Kidney (tissue), 14 donors: Measurements from ENCODE around the gene IL25. TPM values are rescaled to one million over a fixed set of nuclear protein-coding genes. Genes with fewer than 3 reads are reported as not detected.

ENCODE experiments used
- DNase-seq, 5 donors: peaks; one replicate each; pipeline ENCODE4 v3.0.0-alpha.2; 2013 to 2020
- FAIRE-seq: peaks from 2 replicates; lab custom pipeline; 2012; peaks lifted over from hg19 to GRCh38; lab: Jason Lieb, UNC
- H3K27ac ChIP-seq, 2 donors: one replicate each; pipeline ENCODE4 v1.7.0; 2013; ENCODE audit warnings: low read depth in 2 of 2, low read length in 2 of 2, inconsistent platforms in 1 of 2
- H3K27me3 ChIP-seq: one replicate; pipeline ENCODE4 v1.7.1; 2013; ENCODE audit warnings: low read length, inconsistent platforms; ENCODE audit not compliant: control insufficient read depth, insufficient read depth
- H3K36me3 ChIP-seq, 3 donors: one replicate each; pipeline versions ENCODE4 v1.7.0 to v1.7.1; 2013; ENCODE audit warnings: low read length in 3 of 3, control low read depth in 1 of 3, inconsistent platforms in 1 of 3; ENCODE audit not compliant: insufficient read depth in 3 of 3, control insufficient read depth in 2 of 3
- H3K4me1 ChIP-seq, 3 donors: one replicate each; pipeline versions ENCODE4 v1.7.0 to v1.7.1; 2013; ENCODE audit warnings: low read length in 3 of 3, inconsistent platforms in 1 of 3, low read depth in 1 of 3; ENCODE audit not compliant: control insufficient read depth in 2 of 3, insufficient read depth in 2 of 3
- H3K4me3 ChIP-seq, 3 donors: one replicate each; pipeline versions ENCODE4 v1.7.0 to v1.8.1; 2013; ENCODE audit warnings: low read length in 3 of 3, control low read depth in 1 of 3, inconsistent platforms in 1 of 3
- H3K9ac ChIP-seq, 3 donors: one replicate each; pipeline versions ENCODE4 v1.7.0 to v1.7.1; 2013; ENCODE audit warnings: low read length in 3 of 3, control low read depth in 1 of 3, inconsistent platforms in 1 of 3
- H3K9me3 ChIP-seq, 3 donors: one replicate each; pipeline versions ENCODE4 v1.7.0 to v1.7.1; 2013; ENCODE audit warnings: low read length in 3 of 3, control low read depth in 1 of 3, inconsistent platforms in 1 of 3; ENCODE audit not compliant: control insufficient read depth in 2 of 3, insufficient read depth in 1 of 3
- CTCF ChIP-seq: IDR thresholded peaks from 3 replicates; pipeline ENCODE4 v1.5.1; 2012; ENCODE audit warnings: mild to moderate bottlenecking, moderate library complexity, borderline replicate concordance; ENCODE audit not compliant: insufficient read depth; ENCODE audit errors: extremely low read depth
- intact Hi-C: fragments of 100-400 bp; cut with DNase I; formaldehyde crosslinking; loops from one replicate; pipeline ENCODE4 v1.11.1; 2022
- polyA plus RNA-seq: library from polyadenylated mRNA; stranded (reverse); fragments of 350-450 nt; fragmentation: Illumina TruSeq; extraction: RNeasy Lipid Tissue Mini Kit (QIAGEN cat#74804); gene quantifications from one replicate; pipeline ENCODE4 v1.2.3, GENCODE V29; 2014; ENCODE audit warnings: low read depth, low replicate concordance; ENCODE audit not compliant: insufficient read depth
- total RNA-seq: library from RNA; stranded (reverse); fragmentation: NEBNext Ultra II Directional; extraction: Animal tissue kit (Norgen Biotek cat#: 25700); gene quantifications from one replicate; pipeline ENCODE4 v1.2.1, GENCODE V29; 2021
- donor health status: control.
- donor health status: control.
- donor health status: control.
- donor health status: control.
- donor health status: control.
- donor health status: DM: yes; HTN: yes; CAD: no.
- donor health status: Normal renal cell carcinoma (clear cell type).

Gene IL25
- total and polyA plus RNA-seq, 2 donors from 2014 or later: not detected

- Histone ChIP-seq H3K9ac (no peak overlapping the region), H3K27me3 (no peaks in the 10 kb centered on the region), H3K27ac (no peak overlapping the region), H3K36me3 (no peaks in the 10 kb centered on the region), H3K4me1 (no peaks in the 10 kb centered on the region), H3K4me3 (no peak overlapping the region), H3K9me3 (no peaks in the 10 kb centered on the region)
- FAIRE-seq (no peak), DNase-seq (peak in 1 of 5 donors; percentile 51)
- no peak for TF ChIP-seq CTCF
- intact Hi-C loops: no loop called here
These were observed 9.7 kb downstream of the IL25 start for GRCh38 chr14:23382276-23382675.

- Histone ChIP-seq H3K27me3 (no peaks in the 10 kb centered on the region), H3K4me3 (no peak overlapping the region), H3K36me3 (no peaks in the 10 kb centered on the region), H3K27ac (no peak overlapping the region), H3K4me1 (no peaks in the 10 kb centered on the region), H3K9me3 (no peaks in the 10 kb centered on the region), H3K9ac (no peak overlapping the region)
- intact Hi-C loops: no loop called here
- FAIRE-seq (no peak), DNase-seq (no peak)
- TF ChIP-seq CTCF: no peak
These were observed 10.3 kb downstream of the IL25 start for GRCh38 chr14:23382731-23383440.

GRCh38 chr14:23384364-23385080 lies 11.9 kb downstream of the IL25 start:
- Histone ChIP-seq H3K36me3 (no peaks in the 10 kb centered on the region), H3K4me3 (no peak overlapping the region), H3K27me3 (no peaks in the 10 kb centered on the region), H3K4me1 (no peaks in the 10 kb centered on the region), H3K9ac (no peak overlapping the region), H3K27ac (no peak overlapping the region), H3K9me3 (no peaks in the 10 kb centered on the region)
- DNase-seq: peak in 1 of 5 donors; percentile 60
- TF ChIP-seq CTCF: no peak
- intact Hi-C loops: no loop called here
- no peak for FAIRE-seq
